ENCODE measurements around the gene AMFR. TPM values are rescaled to one million over a fixed set of nuclear protein-coding genes. Genes with fewer than 3 reads are reported as not detected.

The AMFR gene
- polyA plus RNA-seq, 1 donor (not counting 4 experiments of a cell fraction or from before 2014, with no cell fraction given) = 36.9 TPM

DNA sequence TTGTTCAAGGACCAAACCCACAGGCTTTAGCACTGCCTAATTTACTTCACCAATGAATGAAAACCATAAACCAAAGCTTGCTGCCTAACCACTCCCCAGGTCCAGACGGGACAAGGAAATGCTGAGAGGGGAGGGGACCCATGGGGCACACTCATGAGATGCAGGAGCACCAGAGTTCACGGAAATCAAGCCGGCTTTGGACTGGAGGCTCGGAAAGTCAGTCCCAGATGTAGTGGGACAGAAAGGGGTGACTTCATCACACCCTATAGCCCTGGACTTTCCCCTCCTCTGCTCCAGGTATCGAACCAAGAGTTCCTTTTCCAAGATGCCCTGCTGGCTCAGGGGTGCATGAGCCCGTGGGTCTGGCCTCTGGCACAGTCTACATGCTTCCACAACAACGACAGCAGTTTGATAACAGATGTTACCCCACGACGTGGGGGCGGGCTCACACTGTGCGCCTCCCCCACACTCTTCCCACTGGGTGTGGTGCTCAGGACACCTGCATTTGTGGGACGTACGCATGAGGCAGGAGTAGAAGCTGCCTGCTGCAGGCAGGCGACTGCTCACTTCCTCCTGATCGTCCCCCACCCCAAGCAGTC lies 63.2 kb downstream of the AMFR start:
- H4K20me1 ChIP-seq (ENCODE audit: control insufficient read depth, extremely low read depth, insufficient read depth, low read length) = no peaks in the 10 kb centered on the region
- DNase-seq (ENCODE audit: low read depth, low spot score) = no peak
- H3K4me2 ChIP-seq (ENCODE audit: control insufficient read depth, extremely low read depth, insufficient read depth, low read depth, low read length) = no peak overlapping the region
- H3K79me2 ChIP-seq (ENCODE audit: control insufficient read depth, insufficient read depth, low read length) = no peaks in the 10 kb centered on the region
- peaks cover 16 to 30% of the 10 kb centered on the region in 2 experiments for H3K36me3 ChIP-seq (ENCODE audit: control insufficient read depth in 2 of 2, extremely low read depth in 1 of 2, insufficient read depth in 2 of 2, low read length in 2 of 2)
- H3K4me3 ChIP-seq (ENCODE audit: control insufficient read depth in 2 of 3, extremely low read depth in 1 of 3, insufficient read depth in 2 of 3, low read depth in 1 of 3, low read length in 3 of 3) = no peak overlapping the region
- H3K27ac ChIP-seq (ENCODE audit: control insufficient read depth, insufficient read depth, low read length) = no peak overlapping the region
- H3K9ac ChIP-seq (ENCODE audit: control insufficient read depth, extremely low read depth, insufficient read depth, low read length) = no peak overlapping the region
- no peak for FAIRE-seq
- dilution Hi-C loops (cut with MboI; ENCODE audit: extremely low pct_ligation_motif_present, low sequenced_read_pairs) = no loop called here
- H2AFZ ChIP-seq (ENCODE audit: control insufficient read depth, low read length) = no peak overlapping the region
- TF ChIP-seq CTCF (optimal IDR thresholded peaks at IDR 0.05 in 1 of 3, IDR thresholded peaks at IDR 0.05 in 1 of 3, conservative IDR thresholded peaks at IDR 0.05 in 1 of 3; ENCODE audit: extremely low read depth in 1 of 3, insufficient read depth in 2 of 3, low read length in 3 of 3) = no peak
- no peak for TF ChIP-seq EZH2 (IDR thresholded peaks at IDR 0.05; ENCODE audit: low read length)
- H3K9me3 ChIP-seq (ENCODE audit: control insufficient read depth, low read depth, low read length) = no peaks in the 10 kb centered on the region
- no peaks in the 10 kb centered on the region for H3K27me3 ChIP-seq (ENCODE audit: control insufficient read depth, extremely low read depth, insufficient read depth, low read length)
- H3K4me1 ChIP-seq (ENCODE audit: control insufficient read depth, extremely low read depth, insufficient read depth, low read length) = no peaks in the 10 kb centered on the region
- H3K9me1 ChIP-seq (ENCODE audit: control insufficient read depth, extremely low read depth, insufficient read depth, low read length) = no peaks in the 10 kb centered on the region

DNA sequence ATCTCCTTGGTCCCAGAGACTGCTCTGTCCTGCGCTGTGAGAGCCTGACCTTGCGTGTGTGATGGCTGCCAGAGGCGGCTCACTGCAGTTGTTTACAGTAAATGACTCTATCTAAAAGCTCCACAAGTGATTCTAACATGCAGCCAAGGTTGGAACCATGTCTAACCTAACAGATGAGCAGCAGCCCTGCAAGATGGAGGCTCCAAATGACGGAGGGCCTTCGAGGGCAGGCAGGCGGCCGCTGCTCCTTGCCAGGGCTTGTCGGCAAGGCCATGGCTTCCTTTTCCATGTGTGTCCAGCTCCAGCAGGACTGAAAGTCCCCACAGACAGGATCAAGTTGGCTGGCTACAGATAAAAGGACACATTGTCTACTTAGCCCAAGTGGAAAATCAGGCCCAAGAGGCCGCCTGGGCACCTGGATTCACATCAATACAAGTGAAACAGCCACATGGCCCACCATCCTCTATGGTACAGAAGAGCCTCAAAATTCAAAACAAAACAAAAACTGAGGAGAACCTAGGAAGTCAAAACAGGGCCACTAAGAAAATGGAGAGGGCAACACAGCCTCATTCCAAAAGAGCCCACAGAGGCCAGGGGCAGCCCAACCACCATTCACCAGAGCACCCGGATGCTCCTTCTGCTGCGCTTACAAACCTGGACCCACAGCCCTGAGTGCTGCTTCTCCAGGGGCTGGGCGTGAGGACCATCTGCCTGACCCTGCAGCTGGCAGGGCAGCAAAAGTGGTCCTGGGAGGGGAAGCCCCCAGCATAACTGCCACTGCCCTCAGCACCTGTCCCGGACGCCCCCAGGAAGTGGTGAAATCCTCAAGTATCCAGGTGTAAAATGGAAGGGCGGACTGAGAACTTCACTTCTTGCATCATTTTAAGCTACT lies 65.0 kb downstream of the AMFR start:
- no peak for DNase-seq (ENCODE audit: low read depth, low spot score)
- H3K36me3 ChIP-seq (ENCODE audit: control insufficient read depth in 2 of 2, extremely low read depth in 1 of 2, insufficient read depth in 2 of 2, low read length in 2 of 2) = peaks cover 12 to 27% of the 10 kb centered on the region in 2 experiments
- dilution Hi-C loops (cut with MboI; ENCODE audit: extremely low pct_ligation_motif_present, low sequenced_read_pairs) = no loop called here

More for the DNA sequence above, 65.0 kb downstream of the AMFR start:
- Histone ChIP-seq H3K4me1 (ENCODE audit: control insufficient read depth, extremely low read depth, insufficient read depth, low read length) (peaks cover 4% of the 10 kb centered on the region), H3K27me3 (ENCODE audit: control insufficient read depth, extremely low read depth, insufficient read depth, low read length) (no peaks in the 10 kb centered on the region), H3K4me3 (ENCODE audit: control insufficient read depth in 2 of 3, extremely low read depth in 1 of 3, insufficient read depth in 2 of 3, low read depth in 1 of 3, low read length in 3 of 3) (no peak overlapping the region), H2AFZ (ENCODE audit: control insufficient read depth, low read length) (no peak overlapping the region), H3K9ac (ENCODE audit: control insufficient read depth, extremely low read depth, insufficient read depth, low read length) (no peak overlapping the region), H3K79me2 (ENCODE audit: control insufficient read depth, insufficient read depth, low read length) (no peaks in the 10 kb centered on the region), H3K27ac (ENCODE audit: control insufficient read depth, insufficient read depth, low read length) (no peak overlapping the region), H3K4me2 (ENCODE audit: control insufficient read depth, extremely low read depth, insufficient read depth, low read depth, low read length) (no peak overlapping the region), H3K9me3 (ENCODE audit: control insufficient read depth, low read depth, low read length) (no peaks in the 10 kb centered on the region), H3K9me1 (ENCODE audit: control insufficient read depth, extremely low read depth, insufficient read depth, low read length) (no peaks in the 10 kb centered on the region), H4K20me1 (ENCODE audit: control insufficient read depth, extremely low read depth, insufficient read depth, low read length) (no peaks in the 10 kb centered on the region)
- FAIRE-seq = no peak
- TF ChIP-seq EZH2 (IDR thresholded peaks at IDR 0.05; ENCODE audit: low read length) (no peak), CTCF (optimal IDR thresholded peaks at IDR 0.05 in 1 of 3, IDR thresholded peaks at IDR 0.05 in 1 of 3, conservative IDR thresholded peaks at IDR 0.05 in 1 of 3; ENCODE audit: extremely low read depth in 1 of 3, insufficient read depth in 2 of 3, low read length in 3 of 3) (no peak)

All from keratinocyte (primary cell).